SK-N-DZ (cell line): Measurements from ENCODE around the gene DNAJC11.
"Not testable (repeated sequence)": the region's sequence is repeated elsewhere in the genome, so short reads cannot be mapped to it uniquely, and the experiment has no call there.

Experiments used
- DNase-seq: peaks from one replicate; pipeline ENCODE4 v3.0.0-alpha.2; 2015; ENCODE audit warnings: low spot score

DNAJC11 gene

DNA sequence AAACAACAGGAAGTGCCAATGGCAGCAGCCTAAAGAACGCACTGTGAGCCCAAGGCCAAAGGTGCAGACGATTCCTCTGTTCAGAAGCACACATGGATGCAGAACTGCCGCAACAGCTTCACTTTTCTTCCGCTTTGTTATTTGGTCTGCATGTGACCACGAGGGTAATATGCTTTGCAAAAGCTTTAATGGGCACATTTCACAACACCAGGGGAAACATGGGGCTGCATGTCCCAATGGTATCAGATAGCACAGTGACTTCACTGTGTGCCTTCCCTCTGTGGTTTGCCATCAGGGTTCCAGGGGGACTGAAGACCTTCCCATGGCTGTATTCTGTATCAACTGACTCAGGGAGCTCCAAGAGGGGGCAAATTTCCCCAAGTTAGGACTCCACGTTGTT, 48.6 kb downstream of the DNAJC11 start:
- DNase-seq = no peak

DNA sequence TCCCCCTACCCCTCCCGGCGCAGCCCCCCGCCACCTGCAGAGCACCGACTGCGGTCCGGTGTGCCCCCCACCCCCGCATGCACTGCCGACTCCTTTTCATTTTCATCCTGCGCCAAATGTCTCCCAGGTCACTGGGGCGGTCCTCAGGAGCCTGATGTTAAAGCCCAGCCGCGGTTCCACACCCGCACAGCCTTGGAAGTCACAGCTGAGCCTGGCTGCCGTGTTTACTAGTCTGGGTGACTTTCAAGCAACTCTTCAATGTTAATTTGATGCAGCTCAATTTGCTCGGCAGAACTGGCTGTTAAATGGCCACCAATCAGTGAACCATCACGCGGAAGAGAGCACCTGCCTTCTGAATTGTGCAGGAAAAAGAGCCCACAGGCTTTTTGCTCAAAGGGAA, 49.7 kb downstream of the DNAJC11 start:
- DNase-seq = no peak

GRCh38 chr1:6648556-6648955, 53.1 kb downstream of the DNAJC11 start:
- DNase-seq = no peak

GRCh38 chr1:6646499-6647148, 55.0 kb downstream of the DNAJC11 start:
- no peak for DNase-seq

DNA sequence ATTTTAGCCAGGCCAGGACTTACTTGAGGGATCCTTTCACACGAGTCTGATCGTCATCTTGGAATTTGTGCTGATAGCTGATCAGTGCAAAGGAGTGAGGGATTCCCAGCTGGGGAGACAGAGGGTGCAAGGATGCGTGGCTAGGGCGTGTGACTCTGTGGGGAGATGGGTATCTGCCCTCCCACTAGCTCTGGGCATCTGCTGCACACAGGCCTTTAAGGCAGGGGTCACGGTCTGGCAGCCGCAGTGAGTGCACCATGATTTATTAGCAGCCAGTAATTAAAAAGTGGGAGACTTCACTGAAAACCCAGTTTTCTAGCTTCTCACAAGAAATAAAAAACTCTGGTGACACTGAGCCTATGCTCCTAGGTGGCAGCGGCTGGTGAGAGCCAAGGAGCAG, 56.6 kb downstream of the DNAJC11 start:
- no peak for DNase-seq

- DNase-seq = not testable (repeated sequence)
These were observed 60.7 kb downstream of the DNAJC11 start for GRCh38 chr1:6640867-6641266.

DNA sequence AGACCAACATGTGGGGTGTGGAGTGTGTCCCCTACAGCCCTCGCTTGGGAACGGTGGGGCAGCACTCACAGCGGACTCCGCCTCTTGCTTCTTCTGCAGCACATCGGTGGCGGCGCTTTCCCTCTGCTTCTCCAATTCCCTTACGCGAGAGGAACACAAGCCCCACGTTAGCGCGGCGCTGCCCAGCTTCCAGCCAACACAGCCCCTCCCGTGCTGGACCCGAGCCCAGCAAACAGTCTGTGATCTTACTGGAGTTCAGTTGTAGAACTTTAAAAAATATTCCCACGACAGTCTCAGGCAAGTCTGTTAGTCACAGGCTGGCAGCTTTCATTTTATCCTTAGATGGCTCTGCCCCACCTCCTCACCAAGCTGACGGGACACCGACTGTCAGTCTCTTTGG, 63.4 kb downstream of the DNAJC11 start:
- no peak for DNase-seq

DNA sequence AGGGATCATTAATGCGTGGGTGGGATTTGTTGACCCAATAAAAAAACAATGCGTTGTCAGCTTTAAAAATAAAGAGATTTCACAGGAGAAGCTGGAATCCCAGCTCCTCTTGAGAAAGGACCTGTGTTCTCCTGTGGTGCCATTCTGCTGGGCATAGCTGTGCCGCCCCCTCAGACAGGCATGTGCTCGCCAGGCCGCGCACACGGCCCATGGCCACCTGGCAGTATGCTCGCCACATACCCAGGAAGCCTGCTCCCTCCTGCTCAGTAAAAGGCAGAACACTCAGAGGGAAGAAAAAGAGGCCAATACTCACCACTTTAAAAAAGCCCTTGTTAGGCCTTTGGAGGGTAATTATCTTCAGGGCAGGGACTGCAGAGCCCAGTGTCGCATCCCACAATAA, 63.8 kb downstream of the DNAJC11 start:
- DNase-seq = no peak

DNA sequence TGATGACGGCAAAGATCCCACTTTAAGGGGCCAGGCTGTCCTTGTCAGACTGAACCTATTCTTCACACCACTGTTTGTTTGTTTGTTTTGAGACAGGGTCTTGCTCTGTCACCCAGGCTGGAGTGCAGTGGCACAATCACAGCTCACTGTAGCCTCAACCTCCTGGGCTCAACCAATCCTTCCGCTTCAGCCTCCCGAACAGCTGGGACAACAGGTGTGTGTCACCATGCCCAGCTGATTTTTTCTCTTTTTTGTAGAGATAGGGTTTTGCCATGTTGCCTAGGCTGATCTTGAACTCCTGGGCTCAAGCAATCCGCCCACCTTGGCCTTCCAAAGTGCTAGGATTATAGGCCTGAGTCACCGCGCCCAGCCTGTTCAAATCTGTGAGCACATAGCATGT, 64.8 kb downstream of the DNAJC11 start:
- not testable (repeated sequence) for DNase-seq

- no peak for DNase-seq
These were observed 65.5 kb downstream of the DNAJC11 start for GRCh38 chr1:6635910-6636760.

DNA sequence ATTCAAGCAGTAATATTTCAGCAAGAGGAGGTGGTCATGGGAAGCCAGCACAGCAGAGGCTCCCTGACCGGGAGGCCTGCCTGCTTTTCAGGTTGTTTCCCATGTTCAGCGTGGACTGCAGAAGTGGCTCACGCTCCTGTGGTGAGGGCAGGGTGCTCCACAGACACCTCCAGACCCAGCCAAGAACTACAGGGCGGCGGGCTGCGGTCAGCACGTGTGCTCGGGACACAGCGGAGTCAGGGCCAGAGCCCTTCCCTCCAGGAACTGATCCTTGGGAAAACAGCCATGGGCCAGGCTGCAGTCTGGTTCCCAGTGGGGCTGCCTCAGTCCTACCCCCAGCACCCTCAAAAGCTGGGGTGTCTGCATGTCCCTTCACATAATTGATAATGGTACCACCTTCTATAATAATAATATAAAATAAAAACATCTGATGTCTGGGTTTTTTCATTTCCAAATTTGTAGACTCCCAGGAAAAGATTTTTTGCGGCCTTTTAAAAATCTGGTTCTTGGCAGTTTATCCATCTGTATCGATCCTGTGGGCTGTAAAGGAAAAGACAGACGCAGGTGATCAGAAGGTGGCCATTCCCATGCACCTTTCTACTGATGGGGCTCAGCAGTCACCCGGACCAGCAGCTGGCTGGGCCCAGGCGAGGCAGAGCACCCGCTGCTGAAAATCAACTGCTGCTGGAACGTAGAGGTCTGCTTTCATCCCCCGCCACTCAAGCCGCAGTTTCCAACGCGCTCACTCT, 66.3 kb downstream of the DNAJC11 start:
- DNase-seq = no peak

DNA sequence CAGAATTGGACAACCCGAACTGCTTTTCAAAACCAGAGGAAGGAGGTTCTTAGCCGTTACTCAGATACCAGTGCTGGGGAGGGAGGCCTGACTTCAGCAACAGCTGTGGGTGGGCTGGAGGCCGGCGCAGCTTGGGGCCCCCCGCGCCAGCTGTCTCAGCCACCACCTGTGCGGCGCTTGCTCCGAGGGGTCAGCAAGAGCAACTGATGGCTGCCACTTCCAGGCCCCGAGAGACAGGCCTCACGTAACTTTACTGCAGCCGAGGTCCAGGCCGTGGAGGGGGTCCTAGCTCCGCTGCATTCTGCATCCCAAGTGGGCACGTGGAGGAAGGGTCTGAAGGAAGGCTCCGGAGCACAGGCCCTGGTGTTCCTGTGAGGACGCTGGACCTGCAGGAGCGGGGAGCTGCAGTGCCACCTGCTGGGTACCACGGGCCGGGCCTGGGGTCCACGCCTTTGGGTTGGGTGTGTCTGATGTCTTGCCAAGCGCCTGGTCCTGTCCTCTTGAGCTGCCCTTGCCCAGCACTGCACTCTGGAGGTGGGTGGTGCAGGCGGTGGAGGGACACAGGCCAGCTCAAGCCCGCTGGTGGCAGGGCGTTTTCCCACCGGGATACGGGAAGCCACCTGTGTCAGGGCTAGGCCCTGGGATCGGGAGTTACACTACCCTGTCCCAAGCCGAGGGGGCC, 67.1 kb downstream of the DNAJC11 start:
- DNase-seq = no peak

- no peak for DNase-seq
These were observed 68.8 kb downstream of the DNAJC11 start for GRCh38 chr1:6632588-6633514.

DNA sequence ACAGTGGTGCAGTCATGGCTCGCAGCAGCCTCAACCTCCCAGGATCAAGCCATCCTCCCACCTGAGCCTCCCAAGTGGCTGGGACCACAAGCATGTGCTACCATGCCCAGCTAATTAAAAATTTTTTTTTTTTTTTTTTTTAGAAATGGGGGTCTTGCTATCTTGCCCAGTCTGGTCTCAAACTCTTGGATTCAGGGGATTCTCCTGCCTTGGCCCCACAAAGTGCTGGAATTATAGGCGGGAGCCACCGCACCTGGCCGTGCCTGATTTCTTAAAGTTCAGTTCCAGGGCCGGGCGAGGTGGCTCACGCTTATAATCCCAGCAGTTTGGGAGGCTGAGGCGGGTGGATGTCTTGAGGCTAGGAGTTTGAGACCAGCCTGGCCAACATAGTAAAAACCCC, 70.6 kb downstream of the DNAJC11 start:
- DNase-seq = no peak

GRCh38 chr1:6630027-6630426, 71.6 kb downstream of the DNAJC11 start:
- DNase-seq = no peak

GRCh38 chr1:6628971-6629479, 72.6 kb downstream of the DNAJC11 start:
- DNase-seq = no peak

DNA sequence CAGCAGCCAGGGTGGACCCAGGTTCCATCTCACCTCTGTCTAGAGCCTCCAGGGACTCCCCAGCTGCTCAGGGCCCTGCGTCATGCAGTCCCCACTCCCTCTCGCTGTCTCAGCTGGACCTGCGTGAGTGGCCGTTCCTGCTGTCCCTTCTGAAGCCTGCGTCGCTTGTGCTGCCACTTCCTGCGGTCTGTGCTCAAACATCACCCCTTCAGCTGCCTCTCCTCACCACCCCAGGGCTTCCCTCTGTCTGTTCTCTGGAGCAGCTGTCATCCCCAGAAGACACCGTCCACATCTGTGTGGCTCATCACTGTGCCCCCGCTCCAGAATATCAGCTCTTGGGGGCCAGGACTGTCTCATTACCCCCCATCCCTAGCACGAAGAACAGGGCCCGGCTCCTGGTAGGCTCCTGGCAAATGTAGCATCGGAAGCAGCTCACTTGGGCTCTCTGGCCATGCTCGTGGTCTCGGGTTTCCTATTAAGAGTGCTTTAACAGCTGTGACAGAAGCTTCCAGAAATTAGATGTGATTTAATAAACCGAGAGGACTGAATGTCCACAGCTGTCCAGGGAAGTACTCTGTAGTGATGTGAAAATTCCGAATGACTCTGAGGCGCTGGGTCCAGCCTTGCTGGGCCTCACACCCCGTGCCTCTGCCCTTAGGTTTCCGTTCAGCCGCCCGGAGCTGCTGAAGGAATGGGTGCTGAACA, 73.6 kb downstream of the DNAJC11 start:
- DNase-seq = no peak

GRCh38 chr1:6627031-6627430, 74.6 kb downstream of the DNAJC11 start:
- DNase-seq = no peak

DNA sequence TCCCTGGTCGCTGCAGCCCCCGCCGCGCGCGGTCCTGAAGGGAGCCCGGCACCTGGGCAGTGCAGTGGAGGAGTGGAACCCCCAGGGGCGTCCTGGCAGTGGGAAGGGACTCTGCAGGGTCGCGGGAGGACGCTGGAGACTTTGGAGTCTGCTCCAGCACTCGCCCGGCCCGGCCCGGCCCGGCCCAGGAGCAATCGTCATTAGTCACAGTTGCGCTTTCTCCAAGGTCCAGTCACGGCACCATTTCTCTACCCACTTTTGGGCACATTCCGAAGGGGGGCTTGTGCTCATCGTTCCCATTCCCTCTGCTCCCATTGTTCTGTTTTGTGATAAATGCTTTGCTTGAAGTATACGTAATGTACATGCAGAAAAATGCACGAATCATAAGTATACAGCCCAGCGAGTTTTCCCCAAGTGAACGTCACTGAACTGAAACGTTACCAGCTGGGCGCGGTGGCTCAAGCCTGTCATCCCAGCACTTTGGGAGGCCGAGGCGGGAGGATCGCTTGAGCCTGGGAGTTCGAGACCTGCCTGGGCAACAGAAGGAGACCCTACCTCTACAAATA, 75.9 kb downstream of the DNAJC11 start:
- DNase-seq = no peak
